Adrenal gland (tissue), 12 donors: ENCODE data around the gene MTMR4. TPM values are rescaled to one million over a fixed set of nuclear protein-coding genes. Genes with fewer than 3 reads are reported as not detected.

Source experiments
- DNase-seq, 7 donors: peaks; one replicate each; pipeline ENCODE4 v3.0.0-alpha.2; 2019 to 2020
- H3K27ac ChIP-seq, 5 donors: fragments of 200-600 bp; sonication (generic) in 4 of 5; 1 replicate in 3 of 5; 2 replicates in 2 of 5; pipeline versions ENCODE4 v1.5.1 to v1.8.0; 2016 to 2020; ENCODE audit warnings: mild to moderate bottlenecking in 1 of 5
- H3K27me3 ChIP-seq: fragments of 200-600 bp; 2 replicates; pipeline ENCODE4 v1.8.0; 2021
- H3K36me3 ChIP-seq, 2 donors: fragments of 200-600 bp; replicated peaks in 1 of 2; 1 replicate in 1 of 2; 2 replicates in 1 of 2; pipeline versions ENCODE4 v1.5.1 to v1.8.0; 2018 to 2022
- H3K4me1 ChIP-seq, 2 donors: fragments of 200-600 bp; replicated peaks in 1 of 2; 1 replicate in 1 of 2; 2 replicates in 1 of 2; pipeline versions ENCODE4 v1.5.1 to v1.8.0; 2018 to 2021
- H3K4me3 ChIP-seq, 4 donors: fragments of 200-600 bp; sonication (generic) in 3 of 4; one replicate each; pipeline ENCODE4 v1.5.1; 2016 to 2018
- H3K9me3 ChIP-seq, 3 donors: fragments of 200-600 bp; sonication (generic) in 1 of 3; replicated peaks in 1 of 3; 1 replicate in 2 of 3; 2 replicates in 1 of 3; pipeline versions ENCODE4 v1.5.1 to v1.8.0; 2016 to 2021
- CTCF ChIP-seq, 6 experiments: fragments of 450-650 bp in 4 of 6; fragments of 200-600 bp in 2 of 6; sonication (generic) in 1 of 6; IDR thresholded peaks; 1 replicate in 5 of 6; 2 replicates in 1 of 6; pipeline versions ENCODE4 v1.5.1 to v1.8.0; 2016 to 2021; ENCODE audit warnings: antibody characterized with exemption in 6 of 6, mild to moderate bottlenecking in 2 of 6, moderate library complexity in 1 of 6
- POLR2A ChIP-seq, 2 donors: fragments of 450-650 bp; IDR thresholded peaks; one replicate each; pipeline ENCODE4 v1.6.1; 2017; ENCODE audit warnings: antibody characterized with exemption in 2 of 2, mild to moderate bottlenecking in 2 of 2, moderate library complexity in 1 of 2
- WGBS, 4 donors: extraction: QIAGEN DNeasy Blood & Tissue Kit in 2 of 4; methylation state at CpG; one replicate each; pipeline versions ENCODE4 v1.1.5 to v1.1.7; 2013 to 2017; 5-methylcytosine and 5-hydroxymethylcytosine counted together
- intact Hi-C, 2 donors: fragments of 100-400 bp; cut with DNase I; formaldehyde crosslinking; loops; one replicate each; pipeline versions ENCODE4 v1.14.1 to v1.15.0; 2022 to 2023
- polyA plus RNA-seq, 3 donors: library from polyadenylated mRNA; stranded (reverse); fragments of 200-250 nt in 2 of 3; fragments of 350-450 nt in 1 of 3; fragmentation: Illumina TruSeq in 1 of 3; extraction: RNeasy Lipid Tissue Mini Kit (QIAGEN cat#74804) in 1 of 3; gene quantifications; one replicate each; pipeline ENCODE4 v1.2.3, GENCODE V29; 2013 to 2014
- total RNA-seq, 9 donors: library from RNA; depleted of rRNA in 4 of 9; stranded (reverse); fragments of >200 nt in 4 of 9; fragments of 120-200 nt in 1 of 9; fragmentation: NEBNext Ultra II Directional in 1 of 9; extraction: Animal tissue kit (Norgen Biotek cat#: 25700) in 1 of 9; gene quantifications; one replicate each; pipeline versions ENCODE4 v1.1.0 to v1.2.4, GENCODE V29; 2013 to 2023
- donor health status: healthy with polysubstance abuse.
- donor health status: Bipolar disorder and iron deficiency.
- donor health status: DM: yes; HTN: yes; CAD: no.
- donor health status: DM: no; HTN: no; CAD: no.
- donor health status: DM: no; HTN: no; CAD: no.
- donor health status: DM: yes; HTN: yes; CAD: no.

MTMR4 gene
- total and polyA plus RNA-seq, 12 donors = 11.4 to 85.2 (median 42.8) TPM

GRCh38 chr17:58527949-58528348, 13.5 kb upstream of the MTMR4 start:
- WGBS, 4 donors = 10 to 62% (median 26%) methylated on average over 3 of the region's 3 CpGs
- H3K36me3 ChIP-seq = no peaks in the 10 kb centered on the region
- H3K9me3 ChIP-seq = no peaks in the 10 kb centered on the region
- H3K4me3 ChIP-seq = no peak overlapping the region
- intact Hi-C loops = loop anchor here in 1 of 2 donors (10.0 kb wide), 1 partner anchor 477 kb away; no protein-coding TSS in a partner anchor
- DNase-seq = peak in 5 of 7 donors; percentile 69 to 78 (median 72)
- H3K4me1 ChIP-seq = peaks cover 59 to 73% of the 10 kb centered on the region in 2 donors
- peak overlapping the region in 4 of 5 donors; percentile 2 to 90 (median 68) for H3K27ac ChIP-seq
- TF ChIP-seq POLR2A (IDR thresholded peaks at IDR 0.05) (no peak), CTCF (IDR thresholded peaks at IDR 0.05) (no peak)
- H3K27me3 ChIP-seq = no peaks in the 10 kb centered on the region

DNA sequence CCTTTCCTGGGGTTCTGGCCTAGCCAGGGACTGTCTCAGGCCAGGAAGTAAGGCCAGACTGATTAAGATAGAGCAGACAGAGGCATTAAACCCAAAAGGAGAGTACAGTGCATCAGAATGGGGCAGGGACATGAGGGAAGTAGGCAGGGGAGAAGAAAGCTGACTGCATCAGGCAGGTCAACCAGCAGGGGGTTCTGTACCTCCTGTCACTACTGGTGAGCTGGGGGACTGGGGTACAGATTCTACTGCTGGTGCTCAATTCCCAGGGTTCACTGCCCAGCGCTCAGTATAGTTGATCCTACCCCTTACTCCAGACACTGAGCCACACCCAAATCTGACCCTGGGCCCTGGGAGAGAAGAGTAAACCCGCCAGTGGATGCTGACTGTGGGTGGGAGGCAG, 12.9 kb upstream of the MTMR4 start:
- WGBS, 4 donors = 74 to 87% (median 83%) methylated on average over 2 of the region's 2 CpGs
- Histone ChIP-seq H3K27me3 (no peaks in the 10 kb centered on the region), H3K9me3 (no peaks in the 10 kb centered on the region), H3K4me3 (no peak overlapping the region), H3K36me3 (peaks cover 0 to under 1% of the 10 kb centered on the region in 2 donors), H3K27ac (peak overlapping the region; percentile 2 to 90 (median 64)), H3K4me1 (peaks cover 53 to 67% of the 10 kb centered on the region in 2 donors)
- intact Hi-C loops = loop anchor here in 1 of 2 donors (10.0 kb wide), 1 partner anchor 477 kb away; no protein-coding TSS in a partner anchor
- DNase-seq = no peak
- TF ChIP-seq CTCF (IDR thresholded peaks at IDR 0.05) = peak in 3 of 6 experiments; percentile 9 to 10 (median 10)
- no peak for TF ChIP-seq POLR2A (IDR thresholded peaks at IDR 0.05)

GRCh38 chr17:58525239-58525638, 10.8 kb upstream of the MTMR4 start:
- no peaks in the 10 kb centered on the region for H3K9me3 ChIP-seq
- peaks cover 0 to 14% of the 10 kb centered on the region in 2 donors for H3K36me3 ChIP-seq
- no peak overlapping the region for H3K4me3 ChIP-seq
- H3K4me1 ChIP-seq = peaks cover 46 to 60% of the 10 kb centered on the region in 2 donors
- WGBS, 4 donors = 27 to 60% (median 36%) methylated on average over 2 to 3 of the region's 3 CpGs
- intact Hi-C loops = loop anchor here in 1 of 2 donors (10.0 kb wide), 1 partner anchor 480 kb away; no protein-coding TSS in a partner anchor
- peak in 5 of 7 donors; percentile 63 to 85 (median 67) for DNase-seq
- peak overlapping the region; percentile 29 to 90 (median 64) for H3K27ac ChIP-seq
- no peaks in the 10 kb centered on the region for H3K27me3 ChIP-seq
- TF ChIP-seq POLR2A (IDR thresholded peaks at IDR 0.05) (no peak), CTCF (IDR thresholded peaks at IDR 0.05) (no peak)

GRCh38 chr17:58521680-58522079, 7.2 kb upstream of the MTMR4 start:
- Histone ChIP-seq H3K9me3 (no peaks in the 10 kb centered on the region), H3K4me1 (peaks cover 21 to 50% of the 10 kb centered on the region in 2 donors), H3K27me3 (no peaks in the 10 kb centered on the region), H3K4me3 (no peak overlapping the region), H3K36me3 (peaks cover 0 to 14% of the 10 kb centered on the region in 2 donors), H3K27ac (peak overlapping the region in 2 of 5 donors; percentile 17 to 37)
- 88 to 95% (median 94%) methylated on average over 6 to 10 of the region's 10 CpGs for WGBS, 4 donors
- intact Hi-C loops = loop anchor here in 1 of 2 donors (10.0 kb wide), 1 partner anchor 483 kb away; no protein-coding TSS in a partner anchor
- no peak for DNase-seq
- TF ChIP-seq CTCF (IDR thresholded peaks at IDR 0.05) = no peak
- no peak for TF ChIP-seq POLR2A (IDR thresholded peaks at IDR 0.05)
